ENCODE results near the gene WDFY2. TPM values are rescaled to one million over a fixed set of nuclear protein-coding genes. Genes with fewer than 3 reads are reported as not detected.
A peak's percentile ranks its signal among the peaks of the same experiment; 100 is the strongest.

WDFY2 gene
- total and polyA plus RNA-seq, 2 of the 8 experiments (the other 6 are each of a cell fraction or from before 2014, with no cell fraction given): 13.9 to 29.0 TPM

- TF ChIP-seq CHD7 (IDR thresholded peaks at IDR 0.05; ENCODE audit: insufficient replicate concordance, low read length): peak; percentile 18
Observed at GRCh38 chr13:51645761-51646670, 61.8 kb downstream of the WDFY2 start (continued).

All from H1 (cell line).